Tibial nerve (tissue), 4 donors: ENCODE results near the gene SPATA31A5.
"Not testable (repeated sequence)": the region's sequence is repeated elsewhere in the genome, so short reads cannot be mapped to it uniquely, and the experiment has no call there.

Experiments
- EP300 ChIP-seq, 2 donors: sonication (generic); formaldehyde crosslinking; IDR thresholded peaks; one replicate each; pipeline ENCODE4 v1.6.1; 2017; ENCODE audit warnings: antibody characterized with exemption in 2 of 2, mild to moderate bottlenecking in 1 of 2
- POLR2A ChIP-seq, 2 donors: fragments of 450-650 bp; IDR thresholded peaks; one replicate each; pipeline ENCODE4 v1.6.1; 2017; ENCODE audit warnings: antibody characterized with exemption in 2 of 2, mild to moderate bottlenecking in 2 of 2, moderate library complexity in 2 of 2
- TF ChIP-seq, protein P1 (sequence below), 5 experiments: fragments of 200-600 bp in 3 of 5; fragments of 450-650 bp in 2 of 5; sonication (generic) in 3 of 5; IDR thresholded peaks; one replicate each; pipeline ENCODE4 v1.5.1; 2016 to 2019; ENCODE audit warnings: antibody characterized with exemption in 5 of 5, mild to moderate bottlenecking in 3 of 5, moderate library complexity in 2 of 5

DNA sequence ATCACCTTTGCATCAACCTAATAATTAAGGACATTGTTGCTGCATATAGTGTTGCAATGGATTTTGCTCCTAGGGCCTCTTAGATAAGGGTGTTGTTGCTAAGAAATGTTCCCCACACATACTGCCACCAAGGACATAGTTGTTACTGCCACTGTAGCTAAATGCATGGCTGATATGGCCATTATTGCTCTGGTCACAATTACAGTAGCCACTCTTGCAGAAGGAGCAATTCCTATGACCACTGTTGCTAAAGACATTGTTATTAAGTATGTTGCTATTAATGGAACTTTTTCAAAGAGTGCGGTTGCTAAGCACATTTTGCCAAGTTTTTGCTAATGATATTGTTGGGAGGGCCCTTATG lies 48.8 kb downstream of the SPATA31A5 start:
- TF ChIP-seq, protein P1, sequence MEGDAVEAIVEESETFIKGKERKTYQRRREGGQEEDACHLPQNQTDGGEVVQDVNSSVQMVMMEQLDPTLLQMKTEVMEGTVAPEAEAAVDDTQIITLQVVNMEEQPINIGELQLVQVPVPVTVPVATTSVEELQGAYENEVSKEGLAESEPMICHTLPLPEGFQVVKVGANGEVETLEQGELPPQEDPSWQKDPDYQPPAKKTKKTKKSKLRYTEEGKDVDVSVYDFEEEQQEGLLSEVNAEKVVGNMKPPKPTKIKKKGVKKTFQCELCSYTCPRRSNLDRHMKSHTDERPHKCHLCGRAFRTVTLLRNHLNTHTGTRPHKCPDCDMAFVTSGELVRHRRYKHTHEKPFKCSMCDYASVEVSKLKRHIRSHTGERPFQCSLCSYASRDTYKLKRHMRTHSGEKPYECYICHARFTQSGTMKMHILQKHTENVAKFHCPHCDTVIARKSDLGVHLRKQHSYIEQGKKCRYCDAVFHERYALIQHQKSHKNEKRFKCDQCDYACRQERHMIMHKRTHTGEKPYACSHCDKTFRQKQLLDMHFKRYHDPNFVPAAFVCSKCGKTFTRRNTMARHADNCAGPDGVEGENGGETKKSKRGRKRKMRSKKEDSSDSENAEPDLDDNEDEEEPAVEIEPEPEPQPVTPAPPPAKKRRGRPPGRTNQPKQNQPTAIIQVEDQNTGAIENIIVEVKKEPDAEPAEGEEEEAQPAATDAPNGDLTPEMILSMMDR (IDR thresholded peaks at IDR 0.05) = not testable (repeated sequence)
- not testable (repeated sequence) for TF ChIP-seq POLR2A, EP300 (IDR thresholded peaks at IDR 0.05)
